AML-193 (cell line): ENCODE results near the gene SLC35B3.
"Not testable (repeated sequence)": the region's sequence is repeated elsewhere in the genome, so short reads cannot be mapped to it uniquely, and the experiment has no call there.

Experiments
- DNase-seq, 2 experiments: peaks; one replicate each; lab custom pipeline; 2025; lab: John Stamatoyannopoulos, UW

Gene SLC35B3

GRCh38 chr6:8414844-8415243 lies 20.5 kb downstream of the SLC35B3 start:
- no peak for DNase-seq

DNA sequence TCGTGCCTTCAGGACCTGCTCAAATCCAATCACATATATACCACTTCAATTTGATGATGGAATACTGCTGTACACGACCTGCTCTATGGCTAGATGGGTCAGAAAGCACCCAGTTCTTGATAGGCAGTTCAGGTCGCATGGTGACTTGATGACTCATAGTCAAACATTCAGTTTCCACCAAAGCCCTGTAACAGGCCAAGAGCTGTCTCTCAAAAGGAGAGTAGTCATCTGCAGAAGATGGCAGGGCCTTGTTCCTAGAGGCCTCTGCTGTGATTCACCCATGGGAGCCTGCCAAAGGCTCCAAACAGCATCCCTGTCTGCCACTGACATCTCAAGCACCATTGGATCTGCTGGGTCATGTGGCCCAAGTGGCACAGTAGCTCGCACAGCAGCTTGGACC lies 29.4 kb downstream of the SLC35B3 start:
- DNase-seq, result not testable (repeated sequence)

DNA sequence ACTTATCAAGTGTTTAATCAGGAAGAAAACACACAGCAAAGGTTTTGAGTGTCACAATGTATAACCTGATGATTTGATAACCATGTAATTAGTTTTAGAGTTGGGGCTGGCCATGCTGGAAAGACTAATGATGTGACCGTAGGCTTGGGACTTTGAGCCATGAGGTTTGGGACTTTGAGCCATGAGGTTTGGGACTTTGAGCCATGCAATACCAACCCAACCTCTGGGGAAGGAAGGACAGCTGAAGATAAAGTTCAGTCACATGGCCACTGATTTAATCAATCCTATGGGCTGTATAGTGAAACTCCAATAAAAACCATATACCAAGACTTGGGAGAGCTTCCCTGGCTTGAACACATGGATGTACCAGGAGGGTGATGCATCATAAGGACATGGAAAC lies 32.8 kb downstream of the SLC35B3 start:
- DNase-seq, result no peak

DNA sequence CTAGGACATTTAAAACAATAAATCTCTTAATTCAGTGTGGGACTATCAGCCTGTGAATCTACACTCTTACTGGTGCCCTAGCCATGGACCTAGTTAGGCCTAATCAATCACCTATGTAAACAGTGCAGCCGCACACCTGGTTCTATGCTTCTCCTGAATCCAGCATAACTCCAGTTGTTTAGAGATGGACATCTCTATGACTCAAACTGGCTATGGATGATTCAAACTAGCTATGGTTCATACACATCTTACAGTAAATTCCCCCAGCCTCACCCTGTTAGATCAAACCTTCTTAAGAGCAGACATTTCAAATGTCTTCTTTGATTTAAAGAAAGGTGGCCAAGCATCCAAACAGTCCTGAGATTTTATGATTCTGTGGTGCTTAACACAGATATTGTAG lies 34.7 kb downstream of the SLC35B3 start:
- DNase-seq, result no peak

GRCh38 chr6:8392569-8392968 lies 42.8 kb downstream of the SLC35B3 start:
- no peak for DNase-seq

GRCh38 chr6:8391934-8392333 lies 43.4 kb downstream of the SLC35B3 start:
- no peak for DNase-seq

DNA sequence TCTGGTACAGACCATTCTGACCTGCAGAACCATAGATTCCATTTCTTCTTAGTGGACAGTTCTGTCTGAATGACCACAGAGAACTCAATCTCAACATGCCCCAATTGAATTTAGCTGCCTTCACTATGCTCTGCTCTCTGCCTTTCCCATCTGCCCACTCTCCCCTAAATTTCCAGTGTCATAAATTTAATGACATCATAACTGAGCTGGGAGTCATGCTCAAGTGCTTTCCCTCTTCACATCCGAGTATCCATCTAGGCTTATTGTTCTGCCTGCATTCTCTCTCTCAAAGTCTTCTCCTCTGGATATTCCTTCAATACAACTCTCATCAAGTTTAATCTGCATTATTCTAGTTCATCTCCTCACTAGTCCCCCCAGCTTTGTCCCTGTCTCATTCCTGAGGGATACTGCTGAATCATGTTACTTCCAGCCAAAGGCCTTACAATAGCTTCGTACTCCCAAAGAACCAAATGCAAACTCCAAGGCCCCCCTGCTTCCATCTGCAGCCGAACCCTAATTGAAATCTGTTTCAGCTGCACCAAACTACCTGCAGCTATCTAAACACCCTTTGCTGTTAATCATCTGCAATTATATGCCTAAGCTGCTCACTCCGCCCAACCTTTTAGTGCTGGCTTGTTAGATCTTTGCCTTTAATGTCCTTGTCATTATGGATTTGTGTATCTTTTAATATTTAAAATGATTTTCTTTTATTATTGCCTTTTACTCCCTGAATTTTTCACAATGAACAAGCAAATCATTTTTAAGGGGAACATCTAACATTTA lies 46.1 kb downstream of the SLC35B3 start:
- no peak for DNase-seq

- DNase-seq, result no peak
These were observed 47.4 kb downstream of the SLC35B3 start for GRCh38 chr6:8387942-8388437.

- no peak for DNase-seq
These were observed 51.8 kb downstream of the SLC35B3 start for GRCh38 chr6:8383584-8383983.

- no peak for DNase-seq
These were observed 52.9 kb downstream of the SLC35B3 start for GRCh38 chr6:8382434-8382833.

GRCh38 chr6:8375916-8376315 lies 59.4 kb downstream of the SLC35B3 start:
- no peak for DNase-seq
